Transverse colon (tissue), 4 donors: ENCODE results near the gene LRRC57.

Source experiments
- CTCF ChIP-seq, 5 experiments: fragments of 200-600 bp in 3 of 5; fragments of 450-650 bp in 2 of 5; sonication (generic) in 3 of 5; IDR thresholded peaks; 1 replicate in 2 of 5; 2 replicates in 3 of 5; pipeline ENCODE4 v1.5.1; 2016 to 2017; ENCODE audit warnings: antibody characterized with exemption in 5 of 5, inconsistent platforms in 3 of 5, mild to moderate bottlenecking in 2 of 5, moderate library complexity in 1 of 5
- POLR2A ChIP-seq: fragments of 450-650 bp; IDR thresholded peaks from one replicate; pipeline ENCODE4 v1.6.1; 2016; ENCODE audit warnings: antibody characterized with exemption, mild to moderate bottlenecking, moderate library complexity
- POLR2AphosphoS5 ChIP-seq, 3 donors: sonication (generic); formaldehyde crosslinking; IDR thresholded peaks; one replicate each; pipeline ENCODE4 v1.6.1; 2016; ENCODE audit warnings: antibody characterized with exemption in 3 of 3

- peak; percentile 84 for TF ChIP-seq POLR2A
- TF ChIP-seq CTCF (IDR thresholded peaks at IDR 0.05): no peak
- peak; percentile 87 to 90 (median 88) for TF ChIP-seq POLR2AphosphoS5 (IDR thresholded peaks at IDR 0.05)
Observed at GRCh38 chr15:42490671-42491538, 57.7 kb downstream of the LRRC57 start, which contains the start of gene ZNF106.
